Hepatocyte (in vitro differentiated cells): ENCODE measurements around the gene CYP3A4.

Experiments used
- CTCF ChIP-seq: fragments of 200-600 bp; sonication (generic); IDR thresholded peaks from 2 replicates; pipeline ENCODE4 v1.5.1; 2016; ENCODE audit warnings: antibody characterized with exemption, mild to moderate bottlenecking; ENCODE audit not compliant: poor library complexity
- EZH2 ChIP-seq: fragments of 200-600 bp; sonication (generic); IDR thresholded peaks from 2 replicates; pipeline ENCODE4 v1.6.1; 2016; ENCODE audit warnings: antibody characterized with exemption, mild to moderate bottlenecking, borderline replicate concordance
- EZH2phosphoT487 ChIP-seq: fragments of 200-600 bp; sonication (generic); IDR thresholded peaks from one replicate; pipeline ENCODE4 v1.6.1; 2018; ENCODE audit warnings: antibody characterized with exemption, mild to moderate bottlenecking, low read depth, moderate library complexity; ENCODE audit not compliant: unreplicated experiment, severe bottlenecking

GRCh38 chr7:99791021-99791420 is 7.0 kb upstream of the CYP3A4 start:
- no peak for TF ChIP-seq CTCF
- no peak for TF ChIP-seq EZH2phosphoT487
- no peak for TF ChIP-seq EZH2
